Measurements from ENCODE around the gene PRXL2B. TPM values are rescaled to one million over a fixed set of nuclear protein-coding genes. Genes with fewer than 3 reads are reported as not detected.
"Not testable (repeated sequence)": the region's sequence is repeated elsewhere in the genome, so short reads cannot be mapped to it uniquely, and the experiment has no call there.

The PRXL2B gene
- total RNA-seq, 1 experiment from 2014 or later, result 32.2 TPM

DNA sequence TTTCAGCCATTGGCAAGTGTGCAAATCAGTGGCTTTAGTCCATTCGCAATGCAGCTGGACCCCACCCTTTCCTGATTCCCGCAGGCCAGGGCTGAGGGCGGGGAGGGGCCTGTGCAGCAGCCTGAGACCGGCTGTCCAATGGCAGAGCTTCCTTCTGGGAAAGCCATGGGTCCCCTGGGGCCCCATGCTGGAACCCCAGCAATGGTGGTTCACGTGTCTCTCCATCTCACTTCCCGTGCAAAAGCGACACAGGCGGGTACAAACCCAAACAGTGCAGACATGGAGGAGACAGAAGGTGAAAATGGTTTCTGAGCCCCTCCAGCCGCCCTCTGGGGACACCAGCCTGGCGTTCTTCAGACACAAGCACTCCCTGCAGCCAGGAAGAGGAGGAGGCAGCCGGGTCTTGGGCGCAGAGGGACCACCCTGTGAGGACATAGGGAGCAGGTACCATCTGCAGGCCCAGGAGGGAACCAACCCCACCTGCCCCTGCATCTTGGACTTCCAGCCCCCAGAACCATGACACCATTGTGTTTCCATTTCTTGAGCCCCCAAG lies 36.2 kb upstream of the PRXL2B start:
- ATAC-seq, result not testable (repeated sequence)

DNA sequence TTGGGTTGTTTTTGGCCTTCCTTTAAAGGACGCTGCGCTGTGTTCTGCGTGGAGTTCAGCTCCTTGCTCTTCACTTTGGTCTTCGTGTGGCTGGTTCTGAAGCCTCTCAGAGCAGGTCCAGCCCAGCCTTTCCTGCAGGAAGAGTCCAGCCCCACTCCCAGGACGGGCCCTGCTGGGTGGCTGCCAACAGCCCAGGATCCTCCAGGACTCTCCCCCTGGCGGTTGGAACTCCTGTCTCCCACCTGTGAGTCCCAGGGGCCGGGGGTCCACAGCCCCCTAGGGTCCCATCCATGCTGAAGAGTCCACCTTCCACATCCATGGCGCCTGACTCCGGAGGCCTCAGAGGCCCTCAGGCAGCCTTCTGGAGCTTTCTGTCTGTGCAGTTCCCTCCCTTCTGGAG lies 35.0 kb upstream of the PRXL2B start:
- H3K4me3 ChIP-seq (replicated peaks in 1 of 2; ENCODE audit: low read depth in 1 of 2, low read length in 2 of 2); POLR2A ChIA-PET; CTCF ChIA-PET; BruUV-seq (replicated peaks); ATAC-seq; RAD21 ChIA-PET (ENCODE audit: low non-redundant PET in 1 of 2, low total read pairs in 2 of 2, uncharacterized antibody in 2 of 2, unreplicated experiment in 2 of 2); H3K9ac ChIP-seq (ENCODE audit: low read length); H3K9me3 ChIP-seq (ENCODE audit: control insufficient read depth in 1 of 2, insufficient read depth in 1 of 2, low read depth in 1 of 2, low read length in 2 of 2); H3K27ac ChIP-seq (ENCODE audit: low read depth, low read length); H3K79me2 ChIP-seq (ENCODE audit: insufficient read depth, low read length); H2AFZ ChIP-seq (ENCODE audit: low read depth, low read length, poor library complexity, severe bottlenecking); H3K4me2 ChIP-seq (ENCODE audit: low read length); H3K36me3 ChIP-seq (ENCODE audit: control insufficient read depth in 1 of 2, insufficient read depth in 2 of 2, low read length in 2 of 2); H3K27me3 ChIP-seq (ENCODE audit: insufficient read depth, low read length); DNase-seq (ENCODE audit: low read depth, low spot score); intact Hi-C loops (cut with micrococcal nuclease); H3K9me2 ChIP-seq (ENCODE audit: insufficient read depth); H4K20me1 ChIP-seq (ENCODE audit: insufficient read depth): not testable (repeated sequence)
- peaks cover 22 to 28% of the 10 kb centered on the region in 2 experiments for H3K4me1 ChIP-seq (ENCODE audit: control insufficient read depth in 1 of 2, insufficient read depth in 2 of 2, low read length in 2 of 2)

More for the DNA sequence above, 36.2 kb upstream of the PRXL2B start:
- H3K4me3 ChIP-seq (replicated peaks in 1 of 2; ENCODE audit: low read depth in 1 of 2, low read length in 2 of 2); H3K9ac ChIP-seq (ENCODE audit: low read length); H4K20me1 ChIP-seq (ENCODE audit: insufficient read depth); DNase-seq (ENCODE audit: low read depth, low spot score); H3K9me3 ChIP-seq (ENCODE audit: control insufficient read depth in 1 of 2, insufficient read depth in 1 of 2, low read depth in 1 of 2, low read length in 2 of 2); BruUV-seq (replicated peaks); H3K4me2 ChIP-seq (ENCODE audit: low read length); H2AFZ ChIP-seq (ENCODE audit: low read depth, low read length, poor library complexity, severe bottlenecking); H3K36me3 ChIP-seq (ENCODE audit: control insufficient read depth in 1 of 2, insufficient read depth in 2 of 2, low read length in 2 of 2); H3K79me2 ChIP-seq (ENCODE audit: insufficient read depth, low read length); H3K27me3 ChIP-seq (ENCODE audit: insufficient read depth, low read length); RAD21 ChIA-PET (ENCODE audit: low non-redundant PET in 1 of 2, low total read pairs in 2 of 2, uncharacterized antibody in 2 of 2, unreplicated experiment in 2 of 2); intact Hi-C loops (cut with micrococcal nuclease); H3K9me2 ChIP-seq (ENCODE audit: insufficient read depth); H3K27ac ChIP-seq (ENCODE audit: low read depth, low read length); POLR2A ChIA-PET; CTCF ChIA-PET: not testable (repeated sequence)
- peaks cover 24 to 37% of the 10 kb centered on the region in 2 experiments for H3K4me1 ChIP-seq (ENCODE audit: control insufficient read depth in 1 of 2, insufficient read depth in 2 of 2, low read length in 2 of 2)

DNA sequence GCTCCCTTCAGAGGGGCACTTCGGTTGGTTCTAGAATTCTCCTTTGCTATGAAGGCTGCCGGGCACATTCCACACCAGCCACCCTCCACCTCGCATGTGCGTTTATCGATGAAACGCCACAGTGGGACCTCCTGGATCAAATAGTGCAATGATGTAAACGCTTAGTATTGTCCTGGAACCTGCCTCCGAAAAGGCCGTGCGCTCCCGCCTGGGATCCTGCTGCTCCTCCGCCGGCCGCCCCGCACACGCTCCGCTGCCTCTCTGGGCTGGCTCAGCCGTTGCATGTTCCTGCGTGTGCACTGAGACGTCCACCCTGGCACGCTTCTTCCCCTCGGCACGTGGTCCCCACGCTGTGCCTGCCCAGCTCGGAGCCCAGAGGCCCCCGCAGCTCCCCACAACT lies 34.4 kb upstream of the PRXL2B start:
- H3K9ac ChIP-seq (ENCODE audit: low read length), result no peak overlapping the region
- no peaks in the 10 kb centered on the region for H3K79me2 ChIP-seq (ENCODE audit: insufficient read depth, low read length)
- peaks cover 20 to 21% of the 10 kb centered on the region in 2 experiments for H3K4me1 ChIP-seq (ENCODE audit: control insufficient read depth in 1 of 2, insufficient read depth in 2 of 2, low read length in 2 of 2)
- ChIA-PET POLR2A (no interaction called here), CTCF (no interaction called here), RAD21 (ENCODE audit: low non-redundant PET in 1 of 2, low total read pairs in 2 of 2, uncharacterized antibody in 2 of 2, unreplicated experiment in 2 of 2) (no interaction called here)
- BruUV-seq (replicated peaks), result no TSS peak
- H3K36me3 ChIP-seq (ENCODE audit: control insufficient read depth in 1 of 2, insufficient read depth in 2 of 2, low read length in 2 of 2), result no peaks in the 10 kb centered on the region
- no peaks in the 10 kb centered on the region for H4K20me1 ChIP-seq (ENCODE audit: insufficient read depth)
- intact Hi-C loops (cut with micrococcal nuclease), result no loop called here
- H3K9me3 ChIP-seq (ENCODE audit: control insufficient read depth in 1 of 2, insufficient read depth in 1 of 2, low read depth in 1 of 2, low read length in 2 of 2), result no peaks in the 10 kb centered on the region
- H3K27ac ChIP-seq (ENCODE audit: low read depth, low read length), result no peak overlapping the region
- no peaks in the 10 kb centered on the region for H3K9me2 ChIP-seq (ENCODE audit: insufficient read depth)
- H3K4me2 ChIP-seq (ENCODE audit: low read length), result no peak overlapping the region
- H3K27me3 ChIP-seq (ENCODE audit: insufficient read depth, low read length), result no peaks in the 10 kb centered on the region
- DNase-seq (ENCODE audit: low read depth, low spot score) (no peak), ATAC-seq (no peak)
- H3K4me3 ChIP-seq (replicated peaks in 1 of 2; ENCODE audit: low read depth in 1 of 2, low read length in 2 of 2), result no peak overlapping the region
- no peak overlapping the region for H2AFZ ChIP-seq (ENCODE audit: low read depth, low read length, poor library complexity, severe bottlenecking)
- TF ChIP-seq CEBPB (IDR thresholded peaks at IDR 0.05; ENCODE audit: low read depth) (no peak), EZH2phosphoT487 (IDR thresholded peaks at IDR 0.05; ENCODE audit: borderline replicate concordance) (no peak), TCF7L2 (IDR thresholded peaks at IDR 0.05; ENCODE audit: borderline replicate concordance, extremely low read depth, insufficient read depth, insufficient read length) (no peak), EZH2 (IDR thresholded peaks at IDR 0.05) (no peak), ELF1 (IDR thresholded peaks at IDR 0.05; ENCODE audit: borderline replicate concordance, low read depth) (no peak), JUND (IDR thresholded peaks at IDR 0.05) (no peak)
- TF ChIP-seq, protein P1, sequence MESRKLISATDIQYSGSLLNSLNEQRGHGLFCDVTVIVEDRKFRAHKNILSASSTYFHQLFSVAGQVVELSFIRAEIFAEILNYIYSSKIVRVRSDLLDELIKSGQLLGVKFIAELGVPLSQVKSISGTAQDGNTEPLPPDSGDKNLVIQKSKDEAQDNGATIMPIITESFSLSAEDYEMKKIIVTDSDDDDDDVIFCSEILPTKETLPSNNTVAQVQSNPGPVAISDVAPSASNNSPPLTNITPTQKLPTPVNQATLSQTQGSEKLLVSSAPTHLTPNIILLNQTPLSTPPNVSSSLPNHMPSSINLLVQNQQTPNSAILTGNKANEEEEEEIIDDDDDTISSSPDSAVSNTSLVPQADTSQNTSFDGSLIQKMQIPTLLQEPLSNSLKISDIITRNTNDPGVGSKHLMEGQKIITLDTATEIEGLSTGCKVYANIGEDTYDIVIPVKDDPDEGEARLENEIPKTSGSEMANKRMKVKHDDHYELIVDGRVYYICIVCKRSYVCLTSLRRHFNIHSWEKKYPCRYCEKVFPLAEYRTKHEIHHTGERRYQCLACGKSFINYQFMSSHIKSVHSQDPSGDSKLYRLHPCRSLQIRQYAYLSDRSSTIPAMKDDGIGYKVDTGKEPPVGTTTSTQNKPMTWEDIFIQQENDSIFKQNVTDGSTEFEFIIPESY (IDR thresholded peaks at IDR 0.05; ENCODE audit: extremely low read depth, insufficient replicate concordance, low read length), result no peak
- TF ChIP-seq, protein P2, sequence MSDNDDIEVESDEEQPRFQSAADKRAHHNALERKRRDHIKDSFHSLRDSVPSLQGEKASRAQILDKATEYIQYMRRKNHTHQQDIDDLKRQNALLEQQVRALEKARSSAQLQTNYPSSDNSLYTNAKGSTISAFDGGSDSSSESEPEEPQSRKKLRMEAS (IDR thresholded peaks at IDR 0.05), result no peak
- TF ChIP-seq, protein P3, sequence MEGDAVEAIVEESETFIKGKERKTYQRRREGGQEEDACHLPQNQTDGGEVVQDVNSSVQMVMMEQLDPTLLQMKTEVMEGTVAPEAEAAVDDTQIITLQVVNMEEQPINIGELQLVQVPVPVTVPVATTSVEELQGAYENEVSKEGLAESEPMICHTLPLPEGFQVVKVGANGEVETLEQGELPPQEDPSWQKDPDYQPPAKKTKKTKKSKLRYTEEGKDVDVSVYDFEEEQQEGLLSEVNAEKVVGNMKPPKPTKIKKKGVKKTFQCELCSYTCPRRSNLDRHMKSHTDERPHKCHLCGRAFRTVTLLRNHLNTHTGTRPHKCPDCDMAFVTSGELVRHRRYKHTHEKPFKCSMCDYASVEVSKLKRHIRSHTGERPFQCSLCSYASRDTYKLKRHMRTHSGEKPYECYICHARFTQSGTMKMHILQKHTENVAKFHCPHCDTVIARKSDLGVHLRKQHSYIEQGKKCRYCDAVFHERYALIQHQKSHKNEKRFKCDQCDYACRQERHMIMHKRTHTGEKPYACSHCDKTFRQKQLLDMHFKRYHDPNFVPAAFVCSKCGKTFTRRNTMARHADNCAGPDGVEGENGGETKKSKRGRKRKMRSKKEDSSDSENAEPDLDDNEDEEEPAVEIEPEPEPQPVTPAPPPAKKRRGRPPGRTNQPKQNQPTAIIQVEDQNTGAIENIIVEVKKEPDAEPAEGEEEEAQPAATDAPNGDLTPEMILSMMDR (IDR thresholded peaks at IDR 0.05 in 2 of 3, conservative IDR thresholded peaks at IDR 0.05 in 1 of 3; ENCODE audit: borderline replicate concordance in 1 of 3, insufficient read depth in 1 of 3, low read depth in 2 of 3, low read length in 2 of 3), result no peak

Data from HCT116 (cell line).